Right atrium auricular region (tissue), 2 donors: ENCODE results near the gene CNNM2. TPM values are rescaled to one million over a fixed set of nuclear protein-coding genes. Genes with fewer than 3 reads are reported as not detected.
"Not testable (repeated sequence)": the region's sequence is repeated elsewhere in the genome, so short reads cannot be mapped to it uniquely, and the experiment has no call there.

Experiments used
- DNase-seq: peaks from one replicate; pipeline ENCODE4 v3.0.0-alpha.2; 2019; ENCODE audit warnings: low spot score
- H3K27ac ChIP-seq, 2 donors: fragments of 200-600 bp; sonication (generic); 1 replicate in 1 of 2; 2 replicates in 1 of 2; pipeline ENCODE4 v1.5.1; 2016 to 2019
- H3K27me3 ChIP-seq, 2 donors: fragments of 200-600 bp; sonication (generic); one replicate each; pipeline versions ENCODE4 v1.5.1 to v1.6.0; 2017 to 2019
- H3K36me3 ChIP-seq: fragments of 200-600 bp; sonication (generic); one replicate; pipeline ENCODE4 v1.5.1; 2016
- H3K4me1 ChIP-seq, 2 donors: fragments of 200-600 bp; sonication (generic); one replicate each; pipeline versions ENCODE4 v1.5.1 to v1.6.0; 2017 to 2019
- H3K4me3 ChIP-seq, 2 donors: fragments of 200-600 bp; sonication (generic); 1 replicate in 1 of 2; 2 replicates in 1 of 2; pipeline ENCODE4 v1.5.1; 2017 to 2019; ENCODE audit warnings: mild to moderate bottlenecking in 1 of 2, moderate library complexity in 1 of 2
- H3K9me3 ChIP-seq, 2 donors: fragments of 200-600 bp; sonication (generic); one replicate each; pipeline ENCODE4 v1.5.1; 2019
- CTCF ChIP-seq, 2 donors: fragments of 200-600 bp; sonication (generic); IDR thresholded peaks; one replicate each; pipeline ENCODE4 v1.5.1; 2019; ENCODE audit warnings: antibody characterized with exemption in 2 of 2
- total RNA-seq, 2 donors: library from RNA; depleted of rRNA; stranded (reverse); fragments of >200 nt; gene quantifications; one replicate each; pipeline ENCODE4 v1.1.0, GENCODE V29; 2016

The CNNM2 gene
- total RNA-seq, 2 donors from 2014 or later, result 3.3 to 4.1 TPM

GRCh38 chr10:102964713-102965112, 46.6 kb downstream of the CNNM2 start:
- Histone ChIP-seq H3K27ac (no peak overlapping the region), H3K9me3 (no peaks in the 10 kb centered on the region), H3K4me3 (no peak overlapping the region), H3K4me1 (no peaks in the 10 kb centered on the region), H3K27me3 (no peaks in the 10 kb centered on the region), H3K36me3 (no peaks in the 10 kb centered on the region)
- DNase-seq, result no peak
- no peak for TF ChIP-seq CTCF (IDR thresholded peaks at IDR 0.05)

- Histone ChIP-seq H3K36me3 (no peaks in the 10 kb centered on the region), H3K27ac (no peak overlapping the region), H3K4me1 (no peaks in the 10 kb centered on the region), H3K9me3 (no peaks in the 10 kb centered on the region), H3K27me3 (no peaks in the 10 kb centered on the region), H3K4me3 (no peak overlapping the region)
- no peak for DNase-seq
- no peak for TF ChIP-seq CTCF (IDR thresholded peaks at IDR 0.05)
Measured at GRCh38 chr10:102965311-102965851, 47.3 kb downstream of the CNNM2 start.

GRCh38 chr10:102967123-102967522, 49.0 kb downstream of the CNNM2 start:
- Histone ChIP-seq H3K36me3 (no peaks in the 10 kb centered on the region), H3K4me1 (no peaks in the 10 kb centered on the region), H3K27me3 (no peaks in the 10 kb centered on the region), H3K4me3 (no peak overlapping the region), H3K9me3 (no peaks in the 10 kb centered on the region), H3K27ac (no peak overlapping the region)
- DNase-seq, result no peak
- no peak for TF ChIP-seq CTCF (IDR thresholded peaks at IDR 0.05)

GRCh38 chr10:102970562-102971340, 52.7 kb downstream of the CNNM2 start:
- TF ChIP-seq CTCF (IDR thresholded peaks at IDR 0.05), result no peak
- Histone ChIP-seq H3K4me1 (peaks cover 0 to 4% of the 10 kb centered on the region in 2 donors), H3K27ac (no peak overlapping the region), H3K36me3 (no peaks in the 10 kb centered on the region), H3K9me3 (no peaks in the 10 kb centered on the region), H3K27me3 (no peaks in the 10 kb centered on the region), H3K4me3 (no peak overlapping the region)
- DNase-seq, result no peak

GRCh38 chr10:102975483-102976379, 57.6 kb downstream of the CNNM2 start:
- Histone ChIP-seq H3K27ac (no peak overlapping the region), H3K4me3 (no peak overlapping the region)
- DNase-seq, result no peak

GRCh38 chr10:102976380-102976726, 58.3 kb downstream of the CNNM2 start:
- not testable (repeated sequence) for DNase-seq, H3K36me3 ChIP-seq, H3K4me1 ChIP-seq, H3K9me3 ChIP-seq, H3K27me3 ChIP-seq, H3K27ac ChIP-seq, H3K4me3 ChIP-seq

More at GRCh38 chr10:102975483-102976379, 57.6 kb downstream of the CNNM2 start:
- Histone ChIP-seq H3K4me1 (peaks cover 0 to 4% of the 10 kb centered on the region in 2 donors), H3K27me3 (no peaks in the 10 kb centered on the region), H3K9me3 (no peaks in the 10 kb centered on the region), H3K36me3 (no peaks in the 10 kb centered on the region)
- TF ChIP-seq CTCF (IDR thresholded peaks at IDR 0.05), result no peak
